Endothelial cell (in vitro differentiated cells): Measurements from ENCODE around the gene ZNF791. TPM values are rescaled to one million over a fixed set of nuclear protein-coding genes. Genes with fewer than 3 reads are reported as not detected.

Experiments used
- DNase-seq: peaks from one replicate; pipeline ENCODE4 v3.0.0; 2021; ENCODE audit warnings: low spot score
- H3K27ac Mint-ChIP-seq: one replicate; pipeline ENCODE4 v1.8.0; 2021; ENCODE audit warnings: mixed read lengths, inconsistent platforms; ENCODE audit not compliant: unreplicated experiment
- H3K27me3 Mint-ChIP-seq: one replicate; pipeline ENCODE4 v1.8.0; 2021; ENCODE audit warnings: mild to moderate bottlenecking, moderate library complexity, mixed read lengths, inconsistent platforms; ENCODE audit not compliant: unreplicated experiment
- H3K36me3 Mint-ChIP-seq: one replicate; pipeline ENCODE4 v1.8.0; 2021; ENCODE audit warnings: mild to moderate bottlenecking, low read depth, mixed read lengths, inconsistent platforms; ENCODE audit not compliant: unreplicated experiment
- H3K4me1 Mint-ChIP-seq: one replicate; pipeline ENCODE4 v1.8.0; 2021; ENCODE audit warnings: mild to moderate bottlenecking, mixed read lengths, inconsistent platforms; ENCODE audit not compliant: unreplicated experiment
- H3K4me3 Mint-ChIP-seq: one replicate; pipeline ENCODE4 v1.8.0; 2021; ENCODE audit warnings: mild to moderate bottlenecking, mixed read lengths, inconsistent platforms; ENCODE audit not compliant: unreplicated experiment
- H3K9me3 Mint-ChIP-seq: one replicate; pipeline ENCODE4 v1.8.0; 2021; ENCODE audit warnings: mixed read lengths, inconsistent platforms; ENCODE audit not compliant: unreplicated experiment
- total RNA-seq: library from RNA; stranded (reverse); fragmentation: NEBNext Ultra II Directional; extraction: Animal tissue kit (Norgen Biotek cat#: 25700); gene quantifications from one replicate; pipeline ENCODE4 v1.2.1, GENCODE V29; 2021; ENCODE audit not compliant: unreplicated experiment
- TF ChIP-seq, protein P1 (sequence below): fragments of 200-600 bp; sonication (generic); IDR thresholded peaks from one replicate; pipeline ENCODE4 v1.5.0; 2021; ENCODE audit warnings: antibody characterized with exemption; ENCODE audit not compliant: unreplicated experiment

The ZNF791 gene
- total RNA-seq, 1 donor from 2014 or later = 29.3 TPM

- Mint-ChIP-seq H3K27ac (no peak overlapping the region), H3K36me3 (peaks cover 68% of the 10 kb centered on the region), H3K4me1 (no peaks in the 10 kb centered on the region), H3K9me3 (peaks cover 27% of the 10 kb centered on the region), H3K27me3 (no peaks in the 10 kb centered on the region), H3K4me3 (peak overlapping the region; percentile 7)
- DNase-seq = no peak
- TF ChIP-seq, protein P1, sequence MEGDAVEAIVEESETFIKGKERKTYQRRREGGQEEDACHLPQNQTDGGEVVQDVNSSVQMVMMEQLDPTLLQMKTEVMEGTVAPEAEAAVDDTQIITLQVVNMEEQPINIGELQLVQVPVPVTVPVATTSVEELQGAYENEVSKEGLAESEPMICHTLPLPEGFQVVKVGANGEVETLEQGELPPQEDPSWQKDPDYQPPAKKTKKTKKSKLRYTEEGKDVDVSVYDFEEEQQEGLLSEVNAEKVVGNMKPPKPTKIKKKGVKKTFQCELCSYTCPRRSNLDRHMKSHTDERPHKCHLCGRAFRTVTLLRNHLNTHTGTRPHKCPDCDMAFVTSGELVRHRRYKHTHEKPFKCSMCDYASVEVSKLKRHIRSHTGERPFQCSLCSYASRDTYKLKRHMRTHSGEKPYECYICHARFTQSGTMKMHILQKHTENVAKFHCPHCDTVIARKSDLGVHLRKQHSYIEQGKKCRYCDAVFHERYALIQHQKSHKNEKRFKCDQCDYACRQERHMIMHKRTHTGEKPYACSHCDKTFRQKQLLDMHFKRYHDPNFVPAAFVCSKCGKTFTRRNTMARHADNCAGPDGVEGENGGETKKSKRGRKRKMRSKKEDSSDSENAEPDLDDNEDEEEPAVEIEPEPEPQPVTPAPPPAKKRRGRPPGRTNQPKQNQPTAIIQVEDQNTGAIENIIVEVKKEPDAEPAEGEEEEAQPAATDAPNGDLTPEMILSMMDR = no peak
Measured at GRCh38 chr19:12578641-12579040, 32.1 kb upstream of the ZNF791 start.

GRCh38 chr19:12580180-12580694, 30.5 kb upstream of the ZNF791 start:
- Mint-ChIP-seq H3K27ac (no peak overlapping the region), H3K9me3 (peaks cover 28% of the 10 kb centered on the region), H3K4me3 (peak overlapping the region; percentile 84), H3K27me3 (no peaks in the 10 kb centered on the region), H3K36me3 (peaks cover 65% of the 10 kb centered on the region), H3K4me1 (no peaks in the 10 kb centered on the region)
- DNase-seq = no peak
- TF ChIP-seq, protein P1 = no peak

DNA sequence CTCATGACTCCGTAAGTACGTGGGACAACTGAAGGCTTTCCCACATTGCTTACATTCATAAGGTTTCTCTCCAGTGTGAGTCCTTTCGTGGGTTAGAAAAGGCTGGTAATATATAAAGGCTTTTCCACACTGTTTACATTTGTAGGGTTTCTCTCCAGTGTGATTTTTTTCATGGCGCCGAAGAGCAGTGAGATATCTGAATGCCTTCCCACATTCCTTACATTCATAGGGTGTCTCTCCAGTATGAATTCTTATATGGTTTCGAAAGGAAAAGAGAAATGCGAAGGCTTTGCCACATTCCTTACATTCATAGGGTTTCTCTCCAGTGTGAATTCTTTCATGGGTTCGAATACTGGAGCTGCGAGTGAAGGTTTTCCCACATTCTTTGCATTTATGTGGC, 29.6 kb upstream of the ZNF791 start:
- TF ChIP-seq, protein P1 = no peak
- peaks cover 28% of the 10 kb centered on the region for H3K9me3 Mint-ChIP-seq

DNA sequence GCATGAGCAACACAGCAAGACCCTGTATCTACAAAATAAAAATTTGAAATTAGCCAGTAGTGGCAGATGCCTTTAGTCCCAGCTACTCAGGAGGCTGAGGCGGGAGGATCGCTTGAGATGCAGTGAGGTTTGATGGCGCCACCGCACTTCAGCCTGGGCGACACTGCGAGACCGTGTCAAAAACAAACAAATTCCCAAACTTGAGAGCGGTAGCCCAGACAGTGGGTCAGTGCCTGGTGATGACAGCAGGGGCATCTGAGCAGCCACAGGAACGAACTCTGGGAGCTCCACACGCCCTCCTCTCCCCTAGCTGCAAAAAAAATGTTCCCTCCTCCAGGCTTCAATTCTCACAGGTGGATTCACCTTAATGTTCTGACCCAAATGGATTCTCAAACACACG, 14.2 kb upstream of the ZNF791 start:
- H3K27ac Mint-ChIP-seq = no peak overlapping the region
- H3K36me3 Mint-ChIP-seq = peaks cover 4% of the 10 kb centered on the region
- no peaks in the 10 kb centered on the region for H3K4me1 Mint-ChIP-seq
- H3K27me3 Mint-ChIP-seq = peaks cover 3% of the 10 kb centered on the region
- H3K9me3 Mint-ChIP-seq = no peaks in the 10 kb centered on the region
- TF ChIP-seq, protein P1 = no peak
- DNase-seq = no peak
- H3K4me3 Mint-ChIP-seq = no peak overlapping the region

More for the DNA sequence above, 29.6 kb upstream of the ZNF791 start:
- Mint-ChIP-seq H3K36me3 (peaks cover 65% of the 10 kb centered on the region), H3K27ac (no peak overlapping the region), H3K4me1 (no peaks in the 10 kb centered on the region), H3K27me3 (no peaks in the 10 kb centered on the region), H3K4me3 (peak overlapping the region; percentile 74)
- DNase-seq = no peak

- Mint-ChIP-seq H3K9me3 (no peaks in the 10 kb centered on the region), H3K27me3 (peaks cover 3% of the 10 kb centered on the region), H3K27ac (no peak overlapping the region), H3K4me3 (peak overlapping the region; percentile 52), H3K36me3 (peaks cover 7% of the 10 kb centered on the region), H3K4me1 (no peaks in the 10 kb centered on the region)
- DNase-seq = no peak
- TF ChIP-seq, protein P1 = no peak
Measured at GRCh38 chr19:12596927-12597548, 13.7 kb upstream of the ZNF791 start.
